IPS-15b (cell line): Measurements from ENCODE around the gene DRD3.
A peak's percentile ranks its signal among the peaks of the same experiment; 100 is the strongest.

Experiments used
- H3K27me3 ChIP-seq: one replicate; pipeline ENCODE4 v1.6.1; 2013; ENCODE audit warnings: low read length; ENCODE audit not compliant: control insufficient read depth, insufficient read depth
- H3K36me3 ChIP-seq: one replicate; pipeline ENCODE4 v1.6.1; 2013; ENCODE audit warnings: low read length; ENCODE audit not compliant: control insufficient read depth, insufficient read depth
- H3K4me1 ChIP-seq: one replicate; pipeline ENCODE4 v1.6.1; 2013; ENCODE audit warnings: mild to moderate bottlenecking, low read length; ENCODE audit not compliant: control insufficient read depth, insufficient read depth
- H3K4me3 ChIP-seq: one replicate; pipeline ENCODE4 v1.5.1; 2013; ENCODE audit warnings: low read depth, low read length
- H3K9ac ChIP-seq: one replicate; pipeline ENCODE4 v1.6.1; 2013; ENCODE audit warnings: low read depth, mild to moderate bottlenecking, low read length
- H3K9me3 ChIP-seq: one replicate; pipeline ENCODE4 v1.6.1; 2013; ENCODE audit warnings: mild to moderate bottlenecking, low read length; ENCODE audit not compliant: control insufficient read depth, insufficient read depth

DRD3 gene

GRCh38 chr3:114176487-114176886, 2.4 kb downstream of the DRD3 start:
- Histone ChIP-seq H3K4me3 (no peak overlapping the region), H3K36me3 (no peaks in the 10 kb centered on the region), H3K9me3 (no peaks in the 10 kb centered on the region), H3K27me3 (no peaks in the 10 kb centered on the region), H3K4me1 (peaks cover 19% of the 10 kb centered on the region), H3K9ac (no peak overlapping the region)

- Histone ChIP-seq H3K27me3 (no peaks in the 10 kb centered on the region), H3K4me3 (no peak overlapping the region), H3K9ac (no peak overlapping the region), H3K4me1 (peaks cover 19% of the 10 kb centered on the region), H3K9me3 (no peaks in the 10 kb centered on the region), H3K36me3 (no peaks in the 10 kb centered on the region)
Measured at GRCh38 chr3:114175204-114175987, 3.5 kb downstream of the DRD3 start.

- Histone ChIP-seq H3K36me3 (no peaks in the 10 kb centered on the region), H3K4me3 (no peak overlapping the region), H3K4me1 (peaks cover 3% of the 10 kb centered on the region), H3K27me3 (no peaks in the 10 kb centered on the region), H3K9ac (no peak overlapping the region), H3K9me3 (no peaks in the 10 kb centered on the region)
Measured at GRCh38 chr3:114171677-114172076, 7.2 kb downstream of the DRD3 start.

- Histone ChIP-seq H3K36me3 (no peaks in the 10 kb centered on the region), H3K27me3 (no peaks in the 10 kb centered on the region), H3K4me1 (peaks cover 3% of the 10 kb centered on the region), H3K9me3 (no peaks in the 10 kb centered on the region), H3K9ac (no peak overlapping the region), H3K4me3 (no peak overlapping the region)
Measured at GRCh38 chr3:114168150-114168549, 10.7 kb downstream of the DRD3 start.

GRCh38 chr3:114157321-114157720, 21.5 kb downstream of the DRD3 start:
- Histone ChIP-seq H3K36me3 (no peaks in the 10 kb centered on the region), H3K9ac (no peak overlapping the region), H3K4me1 (peaks cover 24% of the 10 kb centered on the region), H3K4me3 (no peak overlapping the region), H3K27me3 (no peaks in the 10 kb centered on the region), H3K9me3 (no peaks in the 10 kb centered on the region)

GRCh38 chr3:114155370-114155821, 23.5 kb downstream of the DRD3 start:
- peak overlapping the region; percentile 12 for H3K4me3 ChIP-seq
- no peaks in the 10 kb centered on the region for H3K9me3 ChIP-seq
- no peak overlapping the region for H3K9ac ChIP-seq
- peaks cover 27% of the 10 kb centered on the region for H3K4me1 ChIP-seq
- H3K36me3 ChIP-seq = no peaks in the 10 kb centered on the region
- H3K27me3 ChIP-seq = no peaks in the 10 kb centered on the region

GRCh38 chr3:114154321-114154821, 24.5 kb downstream of the DRD3 start:
- Histone ChIP-seq H3K27me3 (no peaks in the 10 kb centered on the region), H3K36me3 (no peaks in the 10 kb centered on the region), H3K4me1 (peaks cover 27% of the 10 kb centered on the region), H3K9me3 (no peaks in the 10 kb centered on the region), H3K9ac (no peak overlapping the region), H3K4me3 (no peak overlapping the region)

- peak overlapping the region; percentile 49 for H3K4me3 ChIP-seq
- H3K9ac ChIP-seq = peak overlapping the region; percentile 63
- peaks cover 21% of the 10 kb centered on the region for H3K4me1 ChIP-seq
- H3K9me3 ChIP-seq = no peaks in the 10 kb centered on the region
- no peaks in the 10 kb centered on the region for H3K27me3 ChIP-seq
- H3K36me3 ChIP-seq = no peaks in the 10 kb centered on the region
Measured at GRCh38 chr3:114152519-114153151, 26.2 kb downstream of the DRD3 start.

- no peaks in the 10 kb centered on the region for H3K9me3 ChIP-seq
- H3K4me3 ChIP-seq = no peak overlapping the region
- H3K36me3 ChIP-seq = no peaks in the 10 kb centered on the region
- H3K4me1 ChIP-seq = peaks cover 21% of the 10 kb centered on the region
- no peak overlapping the region for H3K9ac ChIP-seq
- H3K27me3 ChIP-seq = no peaks in the 10 kb centered on the region
Measured at GRCh38 chr3:114151091-114151490, 27.8 kb downstream of the DRD3 start.

GRCh38 chr3:114147251-114147650, 31.6 kb downstream of the DRD3 start:
- H3K9me3 ChIP-seq = no peaks in the 10 kb centered on the region
- H3K4me1 ChIP-seq = peaks cover 3% of the 10 kb centered on the region
- no peak overlapping the region for H3K4me3 ChIP-seq
- H3K36me3 ChIP-seq = no peaks in the 10 kb centered on the region
- H3K27me3 ChIP-seq = no peaks in the 10 kb centered on the region
- no peak overlapping the region for H3K9ac ChIP-seq

GRCh38 chr3:114144909-114145688, 33.8 kb downstream of the DRD3 start:
- Histone ChIP-seq H3K9ac (no peak overlapping the region), H3K36me3 (no peaks in the 10 kb centered on the region), H3K4me3 (no peak overlapping the region), H3K4me1 (no peaks in the 10 kb centered on the region), H3K27me3 (no peaks in the 10 kb centered on the region), H3K9me3 (no peaks in the 10 kb centered on the region)
